Activated CD8-positive, alpha-beta memory T cell treated with anti-CD3 and anti-CD28 coated beads for 48 hours (primary cell): ENCODE results near the gene INSL6.
"Not testable (repeated sequence)": the region's sequence is repeated elsewhere in the genome, so short reads cannot be mapped to it uniquely, and the experiment has no call there.

Source experiments
- DNase-seq, 3 experiments: peaks; one replicate each; pipeline ENCODE4 v3.0.0-alpha.2; 2020; ENCODE audit warnings: low read depth in 2 of 3, low spot score in 2 of 3

The INSL6 gene, protein sequence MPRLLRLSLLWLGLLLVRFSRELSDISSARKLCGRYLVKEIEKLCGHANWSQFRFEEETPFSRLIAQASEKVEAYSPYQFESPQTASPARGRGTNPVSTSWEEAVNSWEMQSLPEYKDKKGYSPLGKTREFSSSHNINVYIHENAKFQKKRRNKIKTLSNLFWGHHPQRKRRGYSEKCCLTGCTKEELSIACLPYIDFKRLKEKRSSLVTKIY

DNA sequence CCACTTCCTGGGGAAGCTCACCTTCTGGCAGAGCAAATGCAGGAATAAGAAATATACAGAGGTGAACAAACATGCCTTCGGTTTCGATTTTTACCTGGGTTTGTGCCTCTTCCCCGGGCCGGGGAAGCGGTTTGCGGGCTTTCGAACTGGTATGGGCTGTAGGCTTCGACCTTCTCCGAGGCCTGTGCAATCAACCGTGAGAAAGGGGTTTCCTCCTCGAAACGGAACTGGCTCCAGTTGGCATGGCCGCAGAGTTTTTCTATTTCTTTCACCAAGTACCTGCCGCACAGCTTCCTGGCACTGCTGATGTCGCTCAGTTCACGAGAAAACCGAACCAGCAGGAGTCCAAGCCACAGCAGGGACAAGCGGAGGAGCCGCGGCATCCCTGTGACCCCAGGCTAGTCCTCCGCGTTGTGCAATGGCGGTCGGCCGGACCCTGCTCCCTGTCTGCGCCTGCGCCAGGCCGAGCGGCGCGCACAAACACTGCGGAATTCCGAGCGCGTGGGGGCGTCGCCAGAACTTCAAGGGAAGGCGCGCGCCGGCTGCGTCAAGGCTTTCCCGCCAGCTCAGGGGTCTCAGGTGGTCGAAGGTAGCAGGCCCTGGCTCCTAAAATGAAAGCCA, at the start of gene INSL6:
INSL6 (minus strand) TSS at position 420 of the 621 bp plus-strand sequence; CDS start at position 383, 37 bp downstream.
- DNase-seq = no peak

DNA sequence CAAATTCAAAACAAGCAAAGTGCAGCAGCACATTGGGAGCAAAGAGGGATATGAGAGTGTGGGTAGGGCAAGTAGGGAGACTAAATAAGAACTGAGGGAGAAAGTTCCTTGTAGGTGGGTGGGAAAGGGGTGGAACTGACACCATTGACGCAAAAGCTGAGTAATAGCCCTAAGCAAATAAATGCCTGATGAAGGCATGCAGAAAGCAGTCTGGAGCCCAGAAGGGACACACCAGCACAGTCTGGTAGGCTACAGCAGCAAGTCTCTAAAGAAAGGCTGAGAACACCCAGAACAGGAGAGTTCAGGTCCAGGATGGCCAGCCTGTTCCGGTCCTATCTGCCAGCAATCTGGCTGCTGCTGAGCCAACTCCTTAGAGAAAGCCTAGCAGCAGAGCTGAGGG, 45.8 kb upstream of the INSL6 start, which contains the start of gene INSL4:
INSL4 (plus strand) TSS at position 208 of the 400 bp plus-strand sequence; CDS start at position 313, 105 bp downstream.
- DNase-seq = no peak

DNA sequence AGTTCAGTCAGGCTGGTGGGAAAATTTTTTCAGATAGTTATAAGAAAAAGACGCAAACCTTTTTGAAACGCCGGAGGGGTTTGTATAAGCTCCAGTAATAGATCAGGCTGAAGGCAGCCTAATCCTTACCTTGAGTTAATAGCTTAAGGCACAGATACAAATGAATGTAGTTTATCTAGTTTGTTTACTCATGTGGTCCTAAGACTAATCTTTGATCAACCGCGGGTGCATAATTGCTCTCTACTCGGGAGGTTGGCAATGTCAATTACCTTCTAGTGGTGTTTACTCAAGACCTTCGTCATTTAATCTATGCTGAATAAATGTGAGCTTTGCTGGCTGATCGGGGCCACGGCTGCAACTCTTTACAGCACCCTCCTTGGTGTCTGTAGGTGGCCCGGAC, 45.1 kb upstream of the INSL6 start:
- no peak for DNase-seq

DNA sequence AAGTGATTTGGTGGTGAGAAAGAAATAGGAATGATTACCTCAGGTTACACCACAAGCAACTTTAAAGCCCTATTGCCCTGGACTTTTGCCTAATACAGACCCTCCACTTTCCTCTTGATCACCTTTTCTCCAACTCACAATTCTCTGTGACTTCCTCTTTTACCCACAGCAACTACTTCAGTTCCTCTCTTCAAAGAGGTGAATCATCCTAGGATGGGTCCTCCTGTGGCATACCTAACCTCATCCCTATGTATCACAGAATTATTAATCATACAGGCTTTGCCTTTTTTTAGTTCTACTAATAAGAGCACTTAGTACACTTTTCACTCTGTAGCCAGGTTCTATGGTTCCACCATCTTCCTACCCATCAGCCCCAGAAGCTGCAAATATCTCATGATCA, 19.6 kb upstream of the INSL6 start:
- DNase-seq = no peak

DNA sequence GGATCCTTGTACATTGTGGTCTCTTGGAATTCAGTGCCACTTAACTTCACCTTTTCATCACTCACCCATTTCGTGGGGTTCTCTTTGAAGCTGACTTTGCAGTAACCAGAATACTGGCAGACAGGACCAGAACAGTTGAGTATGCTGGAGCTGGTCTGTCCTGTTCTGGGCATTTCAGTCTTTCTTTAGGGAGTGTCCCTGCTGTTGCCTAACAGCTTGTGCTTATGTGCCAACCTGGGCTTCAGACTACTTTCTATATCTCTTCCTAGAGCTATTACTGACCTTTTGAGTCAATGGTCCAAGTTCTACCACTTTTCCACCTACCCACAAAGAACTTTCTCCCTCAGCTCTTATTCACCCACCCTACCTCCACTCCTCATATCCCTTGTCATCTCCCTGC, 10.0 kb upstream of the INSL6 start:
- no peak for DNase-seq

DNA sequence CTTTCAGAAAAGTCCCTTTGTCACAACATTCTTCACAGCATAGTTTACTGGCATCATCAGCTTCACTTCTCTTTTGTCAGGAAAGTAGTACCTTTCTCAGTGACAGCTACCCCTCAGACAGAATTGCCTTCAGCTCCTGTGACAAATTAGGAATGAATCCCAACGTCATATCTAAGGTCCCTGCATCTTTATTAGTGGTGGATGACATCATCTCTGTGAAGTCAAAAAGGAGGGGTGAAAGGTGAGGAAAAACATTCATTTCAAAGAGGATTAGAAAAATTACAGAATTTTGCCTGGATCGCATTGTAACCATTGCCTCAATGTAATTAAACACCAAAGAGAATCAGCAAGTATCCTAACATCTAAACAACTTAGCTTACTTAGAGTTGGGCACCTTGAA, 7.9 kb upstream of the INSL6 start:
- DNase-seq = no peak

DNA sequence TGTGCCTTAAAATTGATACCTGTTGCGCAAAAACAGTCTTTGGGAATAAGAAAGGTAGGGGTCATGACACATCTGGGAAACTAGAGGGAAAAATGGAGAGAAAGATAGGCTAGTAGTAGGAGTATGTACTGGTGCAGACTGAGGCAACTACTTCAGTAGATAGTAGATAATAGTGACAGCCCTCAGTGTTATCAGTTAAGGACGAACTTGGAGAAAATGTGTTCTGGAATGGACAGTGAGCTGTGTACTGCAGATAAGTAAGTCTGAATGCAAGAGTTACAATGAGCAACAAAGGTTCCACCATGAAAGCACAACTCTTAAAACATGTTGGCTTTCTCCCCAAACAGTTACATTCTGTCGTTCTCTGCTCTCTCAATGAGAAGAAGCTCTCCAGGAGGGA, 6.5 kb upstream of the INSL6 start:
- no peak for DNase-seq

DNA sequence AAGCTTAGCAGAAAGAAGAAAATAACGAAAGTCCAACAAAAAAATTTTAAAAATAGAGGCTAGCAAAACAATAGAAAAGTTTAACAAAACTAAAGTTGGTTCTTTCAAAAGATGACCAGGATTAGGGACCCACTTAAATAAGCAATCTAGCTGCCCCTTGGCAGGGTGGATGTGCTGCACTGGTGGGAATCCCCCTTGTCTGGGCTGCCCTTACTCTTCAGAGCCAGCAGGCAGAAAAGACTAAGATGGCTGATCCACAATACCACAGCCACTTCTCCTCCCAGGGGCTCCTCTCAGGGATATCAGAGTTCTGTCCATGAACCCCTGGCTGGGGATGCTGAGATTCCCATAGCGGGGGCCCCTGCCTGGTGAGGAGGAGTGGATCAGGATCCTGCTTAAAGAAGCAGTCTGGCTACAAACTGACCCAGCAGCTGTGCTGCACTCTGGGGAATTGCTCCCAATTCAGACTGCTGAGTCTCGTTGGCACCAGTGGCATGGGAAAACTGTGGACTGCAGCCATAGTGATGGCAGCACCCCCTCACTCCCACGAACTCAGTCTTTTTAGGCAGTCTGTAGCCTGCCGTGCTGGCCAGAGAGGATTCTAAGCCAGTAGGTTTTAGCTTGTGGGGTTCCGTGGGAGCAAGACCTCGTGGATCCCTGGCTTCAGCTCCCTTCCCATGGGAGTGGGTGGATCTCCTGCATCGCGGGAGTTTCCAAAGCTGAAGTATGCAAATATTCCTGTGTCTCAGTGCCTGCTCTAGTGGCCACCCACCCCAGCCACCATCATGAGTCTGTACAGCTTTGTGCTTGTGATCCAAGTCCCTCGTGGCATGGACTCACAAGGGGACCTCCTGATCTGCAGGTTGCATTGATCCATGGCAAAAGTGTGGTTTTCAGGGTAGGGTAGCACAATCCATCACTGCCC, 2.9 kb upstream of the INSL6 start:
- no peak for DNase-seq

DNA sequence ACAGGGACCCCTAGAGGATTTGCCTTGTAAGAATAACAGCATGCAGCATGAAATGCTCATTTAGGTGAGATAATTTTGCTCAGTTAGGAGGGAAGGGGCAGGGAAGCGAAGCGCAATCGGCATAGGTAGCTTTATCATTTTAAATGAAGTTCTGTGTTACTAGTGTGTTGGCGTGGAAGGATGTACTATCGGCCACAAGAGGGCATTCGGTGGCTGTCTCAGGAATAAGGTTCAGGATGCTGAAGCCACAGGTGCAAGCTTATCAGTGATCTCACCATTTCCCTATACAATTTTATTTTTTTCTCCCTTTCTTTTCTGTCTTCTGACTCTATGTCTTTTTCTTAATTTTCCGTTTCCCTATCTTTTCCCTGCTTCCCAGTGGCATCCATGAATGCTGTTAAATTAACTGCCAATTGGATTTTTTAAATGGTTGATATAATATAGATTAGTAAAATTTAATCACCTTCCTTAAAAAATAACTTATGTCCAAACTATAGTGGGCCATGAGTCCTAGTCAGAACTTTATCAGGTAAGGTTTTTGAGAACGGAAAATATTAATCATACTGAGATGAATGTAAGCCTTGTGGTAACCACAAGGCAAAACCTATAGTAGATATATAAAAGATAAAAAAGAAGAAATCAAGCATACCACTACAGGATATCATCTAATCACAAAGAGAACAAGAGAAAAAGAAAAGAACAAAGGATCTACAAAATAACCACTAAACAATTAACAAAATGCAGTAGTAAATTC, 1.2 kb upstream of the INSL6 start:
- DNase-seq = no peak

DNA sequence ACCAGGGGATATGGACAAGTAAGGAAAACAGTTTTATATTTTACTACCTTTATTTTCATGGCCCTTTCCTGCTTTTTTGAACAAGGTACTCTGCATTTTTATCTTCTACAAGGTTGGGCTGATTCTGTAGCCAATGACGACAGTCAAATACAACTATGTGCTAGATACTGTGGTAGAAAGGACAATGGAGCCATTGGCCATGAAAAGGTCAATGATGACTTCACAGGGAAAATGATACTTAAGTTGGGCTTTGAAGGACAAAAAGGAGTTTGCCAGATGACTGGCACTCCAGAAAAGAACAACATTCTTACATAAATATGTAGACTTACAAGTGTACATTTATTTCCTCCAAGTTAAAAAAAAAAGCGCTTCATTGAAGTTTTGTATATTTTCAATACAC, 663 bp downstream of the INSL6 start:
- DNase-seq = no peak

DNA sequence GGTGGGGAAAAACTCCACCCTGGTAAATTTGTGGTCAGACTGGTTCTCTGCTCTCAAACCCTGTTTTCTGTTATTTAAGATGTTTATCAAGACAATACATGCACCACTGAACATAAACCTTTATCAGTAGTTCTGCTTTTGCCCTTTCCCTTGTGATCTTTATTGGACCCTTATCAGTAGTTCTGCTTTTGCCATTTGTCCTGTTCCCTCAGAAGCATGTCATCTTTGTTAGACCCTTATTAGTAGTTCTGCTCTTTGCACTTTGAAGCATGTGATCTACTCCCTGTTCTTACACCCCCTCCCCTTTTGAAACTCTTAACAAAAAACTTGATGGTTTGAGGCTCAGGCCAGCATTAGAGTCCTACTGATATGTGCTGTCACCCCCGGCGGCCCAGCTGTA, 4.8 kb downstream of the INSL6 start:
- DNase-seq = not testable (repeated sequence)

DNA sequence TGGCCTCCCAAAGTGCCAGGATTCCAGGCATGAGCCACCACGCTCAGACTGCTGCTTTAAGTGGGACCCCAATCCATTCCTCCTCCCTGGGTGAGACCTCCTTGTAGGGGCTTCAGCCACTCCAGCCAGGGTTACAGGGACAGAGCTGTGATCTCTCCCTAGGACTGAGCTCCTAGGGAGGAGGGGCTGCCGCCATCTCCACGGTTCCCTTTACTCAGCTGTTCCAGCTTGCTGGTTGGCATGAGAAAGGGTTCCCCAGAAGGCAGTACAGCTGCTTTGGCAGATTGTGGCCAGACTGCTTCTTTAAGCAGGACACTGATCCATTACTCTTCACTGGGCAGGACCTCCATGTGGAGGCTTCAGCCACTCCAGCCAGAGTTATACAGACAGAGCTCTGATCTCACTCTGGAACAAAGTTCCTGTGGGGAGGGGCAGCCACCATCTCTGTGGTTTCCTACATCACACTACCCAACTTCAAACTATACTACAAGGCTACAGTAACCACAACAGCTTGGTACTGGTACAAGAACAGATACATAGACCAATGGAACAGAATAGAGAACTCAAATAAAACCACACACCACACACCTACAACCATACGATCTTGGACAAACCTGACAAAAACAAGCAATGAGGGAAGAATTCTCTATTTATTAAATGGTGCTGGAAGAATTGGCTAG, 7.2 kb downstream of the INSL6 start:
- no peak for DNase-seq

DNA sequence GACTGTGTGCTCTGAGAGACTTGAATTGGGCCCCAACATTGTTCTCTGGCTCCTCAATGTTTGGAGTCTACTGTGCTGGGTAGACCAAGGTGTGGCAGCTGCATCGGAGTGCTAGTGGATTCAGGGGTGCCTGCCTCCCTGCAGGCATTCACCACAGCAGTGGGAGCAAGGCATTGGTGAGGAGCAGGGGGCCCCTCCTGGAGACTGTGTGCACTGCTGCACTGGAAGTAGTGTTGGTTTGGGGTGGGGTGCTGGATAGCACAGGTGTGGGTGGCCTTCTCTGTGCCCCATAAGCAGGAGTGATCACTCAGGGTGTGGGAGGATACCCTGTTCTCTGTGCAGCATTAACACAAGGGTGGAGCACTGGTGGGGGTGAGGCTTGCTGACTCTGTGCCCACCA, 39.2 kb downstream of the INSL6 start:
- DNase-seq = no peak

DNA sequence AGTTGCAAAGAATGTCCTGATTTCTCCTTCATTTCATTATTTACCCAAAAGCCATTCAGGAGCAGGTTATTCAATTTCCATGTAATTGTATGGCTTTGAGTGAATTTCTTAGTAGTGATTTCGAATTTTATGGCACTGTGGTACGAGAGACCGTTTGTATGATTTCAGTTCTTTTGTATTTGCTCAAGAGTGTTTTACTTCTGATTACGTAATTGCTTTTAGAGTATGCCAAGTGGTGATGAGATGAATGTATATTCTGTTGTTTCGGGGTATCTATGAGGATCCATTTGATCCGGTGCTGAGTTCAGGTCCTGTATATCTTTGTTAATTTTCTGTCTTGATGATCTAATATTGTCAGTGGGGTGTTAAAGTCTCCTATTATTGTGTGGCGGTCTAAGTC, 41.2 kb downstream of the INSL6 start:
- no peak for DNase-seq

DNA sequence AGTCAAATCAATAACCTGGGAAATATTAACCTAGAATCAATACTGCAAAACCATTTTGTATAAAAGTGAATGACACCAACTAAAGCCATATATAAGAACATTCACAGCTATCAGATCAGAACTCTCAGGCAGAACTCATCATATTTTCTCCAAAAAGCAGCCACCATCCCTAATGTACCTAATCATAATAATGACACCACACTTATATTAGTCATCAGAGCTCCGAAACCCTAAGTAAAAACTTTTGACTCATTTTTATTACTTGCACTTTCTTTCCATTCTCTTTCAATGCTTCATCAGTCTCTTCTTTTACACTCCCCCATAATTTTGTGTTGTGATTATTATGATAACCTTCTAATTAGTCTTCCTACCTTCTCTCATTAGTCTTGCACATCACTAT, 45.3 kb downstream of the INSL6 start:
- no peak for DNase-seq

DNA sequence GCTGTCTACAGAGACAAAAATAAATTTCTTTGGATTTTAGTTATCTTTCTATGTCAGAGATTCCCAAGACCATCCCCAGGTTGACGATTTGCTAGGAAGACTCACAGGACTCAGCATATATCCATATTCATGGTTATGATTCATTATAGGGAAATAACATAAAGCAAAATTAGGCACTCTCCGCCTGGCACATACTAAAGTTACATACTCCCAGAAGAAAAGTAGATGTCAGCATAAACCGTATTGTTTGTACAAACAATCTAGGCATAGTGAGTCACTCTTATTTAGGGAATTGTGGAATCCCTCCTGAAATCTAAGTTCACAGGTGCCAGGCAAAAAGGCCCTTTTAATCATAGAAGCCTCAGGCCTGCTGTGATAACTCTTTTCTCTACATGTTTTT, 62.9 kb downstream of the INSL6 start:
- DNase-seq = no peak

DNA sequence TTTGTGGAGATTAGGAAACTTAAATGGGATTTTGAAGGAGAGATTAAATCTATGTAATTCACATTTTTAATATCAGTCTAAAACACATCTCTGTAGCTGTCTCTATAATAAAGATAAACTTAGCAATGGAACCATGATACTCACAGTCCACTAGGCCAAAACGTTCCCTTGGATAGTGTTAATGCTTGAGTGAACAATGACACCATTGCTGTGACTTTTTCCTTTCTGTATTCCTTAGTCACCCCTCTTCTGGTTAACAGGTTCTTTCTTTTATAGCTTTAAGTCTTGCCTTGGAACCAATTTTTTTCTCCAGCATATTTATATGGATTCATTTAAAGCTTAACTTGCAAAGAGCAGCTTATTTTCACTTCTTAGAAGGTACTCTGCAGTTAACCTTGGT, 63.3 kb downstream of the INSL6 start:
- DNase-seq = no peak

DNA sequence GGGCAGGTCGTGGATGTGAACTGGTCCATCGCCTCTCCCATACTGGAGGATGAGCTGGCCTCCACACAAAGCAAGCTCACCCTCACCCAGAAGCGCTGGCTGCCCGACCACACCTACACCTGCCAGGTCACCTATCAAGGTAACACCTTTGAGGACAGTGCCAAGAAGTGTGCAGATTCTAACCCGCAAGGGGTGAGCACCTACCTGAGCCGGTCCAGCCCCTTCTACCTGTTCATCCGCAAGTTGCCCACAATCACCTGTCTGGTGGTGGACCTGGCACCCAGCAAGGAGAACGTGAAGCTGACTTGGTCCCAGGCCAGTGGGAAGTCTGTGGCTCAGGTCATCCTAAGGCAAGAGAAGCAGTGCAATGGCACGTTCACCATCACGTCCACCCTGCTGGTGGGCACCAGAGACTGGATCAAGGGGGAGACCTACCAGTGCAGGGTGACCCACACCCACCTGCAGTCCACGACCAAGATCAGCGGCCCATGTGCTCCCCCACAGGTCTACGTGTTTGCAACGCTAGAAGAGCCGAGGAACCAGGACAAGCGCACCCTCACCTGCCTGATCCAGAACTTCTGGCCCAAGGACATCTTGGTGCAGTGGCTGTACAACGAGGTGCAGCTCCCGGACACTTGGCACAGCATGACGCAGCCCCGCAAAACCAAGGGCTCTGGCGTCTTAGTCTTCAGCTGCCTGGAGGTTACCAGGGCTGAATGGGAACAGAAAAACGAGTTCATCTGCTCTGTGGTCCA, 71.3 kb downstream of the INSL6 start:
- DNase-seq = no peak
